HL-60 (cell line): ENCODE data around the gene ZMIZ1.

ENCODE experiments used
- CTCF ChIP-seq: IDR thresholded peaks from one replicate; pipeline ENCODE4 v1.5.1; 2011; ENCODE audit warnings: low read length, control low read depth, inconsistent platforms; ENCODE audit not compliant: insufficient read depth
- GABPA ChIP-seq: IDR thresholded peaks from 2 replicates; pipeline ENCODE4 v1.6.1; 2012; ENCODE audit warnings: low read depth

GRCh38 chr10:79057481-79058275 lies 11.1 kb upstream of the ZMIZ1 start:
- TF ChIP-seq GABPA (no peak), CTCF (no peak)
